HEK293T (cell line): ENCODE results near the gene CYP27C1.
"Not testable (repeated sequence)": the region's sequence is repeated elsewhere in the genome, so short reads cannot be mapped to it uniquely, and the experiment has no call there.

Source experiments
- BHLHE40 ChIP-seq: fragments of 450-650 bp; IDR thresholded peaks from 2 replicates; pipeline ENCODE4 v1.6.1; 2016; ENCODE audit warnings: mild to moderate bottlenecking, moderate library complexity, borderline replicate concordance
- CTBP1 ChIP-seq: fragments of 450-650 bp; IDR thresholded peaks from 2 replicates; pipeline ENCODE4 v1.6.1; 2016; ENCODE audit warnings: borderline replicate concordance
- FOXA1 ChIP-seq: fragments of 450-650 bp; IDR thresholded peaks from 2 replicates; pipeline ENCODE4 v1.6.1; 2016; ENCODE audit warnings: mild to moderate bottlenecking
- FOXM1 ChIP-seq: fragments of 450-650 bp; IDR thresholded peaks from 2 replicates; pipeline ENCODE4 v1.6.1; 2017; ENCODE audit warnings: mild to moderate bottlenecking, borderline replicate concordance
- L3MBTL2 ChIP-seq: fragments of 450-650 bp; conservative IDR thresholded peaks from 2 replicates; pipeline ENCODE4 v1.6.1; 2016; ENCODE audit warnings: mild to moderate bottlenecking
- NFRKB ChIP-seq: fragments of 450-650 bp; IDR thresholded peaks from 2 replicates; pipeline ENCODE4 v1.6.1; 2016; ENCODE audit warnings: mild to moderate bottlenecking, moderate library complexity
- SP1 ChIP-seq: fragments of 450-650 bp; IDR thresholded peaks from 2 replicates; pipeline ENCODE4 v1.6.1; 2017
- SUZ12 ChIP-seq: fragments of 450-650 bp; IDR thresholded peaks from 2 replicates; pipeline ENCODE4 v1.6.1; 2016; ENCODE audit warnings: mild to moderate bottlenecking
- TARDBP ChIP-seq: fragments of 450-650 bp; IDR thresholded peaks from 2 replicates; pipeline ENCODE4 v1.6.1; 2016
- ZNF384 ChIP-seq: fragments of 450-650 bp; IDR thresholded peaks from 2 replicates; pipeline ENCODE4 v1.6.1; 2016
- TF ChIP-seq, protein P1 (sequence below): fragments of 450-650 bp; IDR thresholded peaks from 2 replicates; pipeline ENCODE4 v1.6.1; 2016

DNA sequence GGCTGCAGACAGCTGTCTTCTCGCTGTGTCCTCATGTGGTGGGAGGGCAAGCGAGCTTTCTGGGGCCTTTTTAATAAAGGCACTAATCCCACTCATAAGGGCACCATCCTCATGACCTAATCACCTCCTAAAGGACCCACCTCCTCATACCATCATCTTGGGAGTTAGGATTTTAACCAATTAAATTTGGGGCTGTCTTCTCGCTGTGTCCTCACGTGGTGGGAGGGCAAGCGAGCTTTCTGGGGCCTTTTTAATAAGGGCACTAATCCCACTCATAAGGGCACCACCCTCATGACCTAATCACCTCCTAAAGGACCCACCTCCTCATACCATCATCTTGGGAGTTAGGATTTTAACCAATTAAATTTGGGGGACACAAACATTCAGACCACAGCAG is 7.2 kb upstream of the CYP27C1 start:
- TF ChIP-seq TARDBP, FOXA1, SUZ12, BHLHE40, FOXM1, ZNF384, L3MBTL2, CTBP1, SP1, NFRKB: not testable (repeated sequence)
- TF ChIP-seq, protein P1, sequence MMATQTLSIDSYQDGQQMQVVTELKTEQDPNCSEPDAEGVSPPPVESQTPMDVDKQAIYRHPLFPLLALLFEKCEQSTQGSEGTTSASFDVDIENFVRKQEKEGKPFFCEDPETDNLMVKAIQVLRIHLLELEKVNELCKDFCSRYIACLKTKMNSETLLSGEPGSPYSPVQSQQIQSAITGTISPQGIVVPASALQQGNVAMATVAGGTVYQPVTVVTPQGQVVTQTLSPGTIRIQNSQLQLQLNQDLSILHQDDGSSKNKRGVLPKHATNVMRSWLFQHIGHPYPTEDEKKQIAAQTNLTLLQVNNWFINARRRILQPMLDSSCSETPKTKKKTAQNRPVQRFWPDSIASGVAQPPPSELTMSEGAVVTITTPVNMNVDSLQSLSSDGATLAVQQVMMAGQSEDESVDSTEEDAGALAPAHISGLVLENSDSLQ: not testable (repeated sequence)
